Brain microvascular endothelial cell (primary cell): Measurements from ENCODE around the gene GUCA1A.

Experiments
- DNase-seq: peaks from one replicate; pipeline ENCODE4 v3.0.0-alpha.2; 2020
- H3K27ac ChIP-seq: fragments of 250-450 bp; sonication (Bioruptor Pico); 2 replicates; pipeline ENCODE4 v1.5.1; 2020; ENCODE audit warnings: mild to moderate bottlenecking, moderate library complexity
- H3K27me3 ChIP-seq: fragments of 250-450 bp; sonication (Bioruptor Pico); replicated peaks from 2 replicates; pipeline ENCODE4 v1.5.1; 2020; ENCODE audit warnings: mild to moderate bottlenecking
- H3K36me3 ChIP-seq: fragments of 250-450 bp; sonication (Bioruptor Pico); replicated peaks from 2 replicates; pipeline ENCODE4 v1.5.1; 2020; ENCODE audit warnings: mild to moderate bottlenecking
- H3K4me3 ChIP-seq: 2 replicates; pipeline ENCODE4 v1.5.1; 2011; ENCODE audit warnings: low read depth, mild to moderate bottlenecking, control low read depth, low read length, moderate library complexity
- in situ Hi-C: cut with HindIII; loops from 2 replicates; pipeline ENCODE4 v1.10.0; 2017; ENCODE audit warnings: low sequenced_read_pairs, low pct_ligation_motif_present
- TF ChIP-seq, protein P1 (sequence below): IDR thresholded peaks from 2 replicates; pipeline ENCODE4 v1.5.1; 2011; ENCODE audit warnings: low read depth, mild to moderate bottlenecking, moderate library complexity, low read length, control low read depth, inconsistent platforms; ENCODE audit errors: missing control alignments

Gene GUCA1A

GRCh38 chr6:42128460-42129359 lies 44.5 kb upstream of the GUCA1A start:
- Histone ChIP-seq H3K36me3 (peaks cover 25% of the 10 kb centered on the region), H3K27me3 (no peaks in the 10 kb centered on the region), H3K4me3 (no peak overlapping the region), H3K27ac (no peak overlapping the region)
- DNase-seq: no peak
- TF ChIP-seq, protein P1, sequence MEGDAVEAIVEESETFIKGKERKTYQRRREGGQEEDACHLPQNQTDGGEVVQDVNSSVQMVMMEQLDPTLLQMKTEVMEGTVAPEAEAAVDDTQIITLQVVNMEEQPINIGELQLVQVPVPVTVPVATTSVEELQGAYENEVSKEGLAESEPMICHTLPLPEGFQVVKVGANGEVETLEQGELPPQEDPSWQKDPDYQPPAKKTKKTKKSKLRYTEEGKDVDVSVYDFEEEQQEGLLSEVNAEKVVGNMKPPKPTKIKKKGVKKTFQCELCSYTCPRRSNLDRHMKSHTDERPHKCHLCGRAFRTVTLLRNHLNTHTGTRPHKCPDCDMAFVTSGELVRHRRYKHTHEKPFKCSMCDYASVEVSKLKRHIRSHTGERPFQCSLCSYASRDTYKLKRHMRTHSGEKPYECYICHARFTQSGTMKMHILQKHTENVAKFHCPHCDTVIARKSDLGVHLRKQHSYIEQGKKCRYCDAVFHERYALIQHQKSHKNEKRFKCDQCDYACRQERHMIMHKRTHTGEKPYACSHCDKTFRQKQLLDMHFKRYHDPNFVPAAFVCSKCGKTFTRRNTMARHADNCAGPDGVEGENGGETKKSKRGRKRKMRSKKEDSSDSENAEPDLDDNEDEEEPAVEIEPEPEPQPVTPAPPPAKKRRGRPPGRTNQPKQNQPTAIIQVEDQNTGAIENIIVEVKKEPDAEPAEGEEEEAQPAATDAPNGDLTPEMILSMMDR: peak; percentile 18
- in situ Hi-C loops: no loop called here

GRCh38 chr6:42129360-42129676 lies 43.8 kb upstream of the GUCA1A start:
- H3K27ac ChIP-seq: no peak overlapping the region
- DNase-seq: no peak
- TF ChIP-seq, protein P1: no peak
- peaks cover 25% of the 10 kb centered on the region for H3K36me3 ChIP-seq
- no peak overlapping the region for H3K4me3 ChIP-seq
- in situ Hi-C loops: no loop called here
- no peaks in the 10 kb centered on the region for H3K27me3 ChIP-seq

DNA sequence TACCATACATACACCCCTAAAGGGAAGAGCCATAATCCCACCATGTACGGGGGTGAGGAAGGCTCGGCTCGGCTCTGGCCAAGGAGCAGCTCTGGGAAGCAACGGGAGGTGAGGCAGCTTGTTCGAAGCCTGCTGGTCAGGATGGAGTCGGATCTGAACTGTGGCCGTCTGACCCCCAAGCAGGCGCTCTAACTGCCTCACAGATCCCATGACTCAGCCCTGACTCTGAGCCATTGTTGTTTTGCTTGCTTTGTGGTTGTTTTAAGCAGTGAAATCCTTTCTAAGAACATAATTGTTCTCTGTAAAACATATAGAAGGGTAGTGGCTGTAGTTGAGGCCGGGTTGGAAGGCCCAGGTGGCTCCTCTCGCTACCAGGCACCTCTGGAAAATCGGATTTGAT lies 41.6 kb upstream of the GUCA1A start:
- Histone ChIP-seq H3K27ac (peak overlapping the region; percentile 88), H3K27me3 (no peaks in the 10 kb centered on the region), H3K4me3 (no peak overlapping the region), H3K36me3 (peaks cover 11% of the 10 kb centered on the region)
- in situ Hi-C loops: no loop called here
- TF ChIP-seq, protein P1: peak; percentile 13
- peak; percentile 90 for DNase-seq

- no peak for DNase-seq
- no peaks in the 10 kb centered on the region for H3K36me3 ChIP-seq
- no peak overlapping the region for H3K27ac ChIP-seq
- in situ Hi-C loops: no loop called here
- H3K27me3 ChIP-seq: no peaks in the 10 kb centered on the region
- TF ChIP-seq, protein P1: no peak
- H3K4me3 ChIP-seq: no peak overlapping the region
Measured at GRCh38 chr6:42133926-42134325, 39.2 kb upstream of the GUCA1A start.

- Histone ChIP-seq H3K4me3 (no peak overlapping the region), H3K36me3 (no peaks in the 10 kb centered on the region), H3K27me3 (no peaks in the 10 kb centered on the region), H3K27ac (no peak overlapping the region)
- TF ChIP-seq, protein P1: no peak
- no peak for DNase-seq
- in situ Hi-C loops: no loop called here
Measured at GRCh38 chr6:42135161-42135560, 38.0 kb upstream of the GUCA1A start.

- no peak for DNase-seq
- Histone ChIP-seq H3K27me3 (no peaks in the 10 kb centered on the region), H3K36me3 (no peaks in the 10 kb centered on the region), H3K27ac (no peak overlapping the region), H3K4me3 (no peak overlapping the region)
- in situ Hi-C loops: no loop called here
- TF ChIP-seq, protein P1: no peak
Measured at GRCh38 chr6:42135722-42136121, 37.4 kb upstream of the GUCA1A start.
